Epithelial cell of esophagus (primary cell): ENCODE measurements around the gene SERBP1.

Experiments used
- DNase-seq: peaks from one replicate; pipeline ENCODE4 v3.0.0; 2010; ENCODE audit warnings: low read depth
- H3K4me3 ChIP-seq: 2 replicates; pipeline ENCODE4 v1.5.1; 2011; ENCODE audit warnings: mild to moderate bottlenecking, low read length, control low read depth
- TF ChIP-seq, protein P1 (sequence below): IDR thresholded peaks from 2 replicates; pipeline ENCODE4 v1.5.1; 2011; ENCODE audit warnings: low read depth, mild to moderate bottlenecking, low read length, control low read depth, inconsistent platforms; ENCODE audit not compliant: insufficient read depth; ENCODE audit errors: missing control alignments

Gene SERBP1

DNA sequence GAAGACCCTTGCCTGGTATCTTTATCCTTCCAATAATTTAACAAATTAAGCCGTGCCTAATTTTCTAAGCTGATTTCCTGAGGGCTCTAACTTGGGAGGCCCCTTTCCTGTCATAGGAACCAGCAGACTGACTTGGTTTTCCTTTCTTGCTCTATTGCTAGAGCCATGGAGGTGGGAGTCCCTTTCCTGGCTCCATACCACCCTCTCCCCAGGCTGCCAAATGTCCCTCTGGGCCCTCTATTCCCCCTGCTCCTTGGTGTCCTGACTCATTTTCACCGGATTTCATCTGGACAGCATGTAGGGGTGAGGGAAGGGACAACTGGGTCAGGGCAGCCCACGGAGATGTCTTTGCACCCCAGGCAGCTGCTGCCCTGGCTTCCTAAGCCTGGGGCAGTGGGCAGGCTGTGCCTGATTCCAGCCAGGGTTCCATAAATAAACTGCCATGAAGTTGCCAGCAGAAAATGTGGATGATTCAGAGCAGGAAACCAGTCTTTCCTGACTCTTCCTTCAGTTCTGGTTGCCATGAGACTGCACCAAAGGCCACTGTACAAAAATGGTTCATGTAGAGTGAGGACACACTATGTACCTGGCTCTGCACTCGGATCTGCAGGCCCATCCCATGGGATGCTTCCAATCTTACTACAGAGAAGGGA, 38.0 kb upstream of the SERBP1 start:
- TF ChIP-seq, protein P1, sequence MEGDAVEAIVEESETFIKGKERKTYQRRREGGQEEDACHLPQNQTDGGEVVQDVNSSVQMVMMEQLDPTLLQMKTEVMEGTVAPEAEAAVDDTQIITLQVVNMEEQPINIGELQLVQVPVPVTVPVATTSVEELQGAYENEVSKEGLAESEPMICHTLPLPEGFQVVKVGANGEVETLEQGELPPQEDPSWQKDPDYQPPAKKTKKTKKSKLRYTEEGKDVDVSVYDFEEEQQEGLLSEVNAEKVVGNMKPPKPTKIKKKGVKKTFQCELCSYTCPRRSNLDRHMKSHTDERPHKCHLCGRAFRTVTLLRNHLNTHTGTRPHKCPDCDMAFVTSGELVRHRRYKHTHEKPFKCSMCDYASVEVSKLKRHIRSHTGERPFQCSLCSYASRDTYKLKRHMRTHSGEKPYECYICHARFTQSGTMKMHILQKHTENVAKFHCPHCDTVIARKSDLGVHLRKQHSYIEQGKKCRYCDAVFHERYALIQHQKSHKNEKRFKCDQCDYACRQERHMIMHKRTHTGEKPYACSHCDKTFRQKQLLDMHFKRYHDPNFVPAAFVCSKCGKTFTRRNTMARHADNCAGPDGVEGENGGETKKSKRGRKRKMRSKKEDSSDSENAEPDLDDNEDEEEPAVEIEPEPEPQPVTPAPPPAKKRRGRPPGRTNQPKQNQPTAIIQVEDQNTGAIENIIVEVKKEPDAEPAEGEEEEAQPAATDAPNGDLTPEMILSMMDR, result no peak
- peak; percentile 86 for DNase-seq
- H3K4me3 ChIP-seq, result no peak overlapping the region

GRCh38 chr1:67465375-67465774, 35.2 kb upstream of the SERBP1 start:
- DNase-seq, result peak; percentile 14
- no peak overlapping the region for H3K4me3 ChIP-seq
- TF ChIP-seq, protein P1, result no peak

- no peak for DNase-seq
- TF ChIP-seq, protein P1, result no peak
- H3K4me3 ChIP-seq, result no peak overlapping the region
These were observed 34.5 kb upstream of the SERBP1 start for GRCh38 chr1:67464746-67465145.

- no peak overlapping the region for H3K4me3 ChIP-seq
- TF ChIP-seq, protein P1, result no peak
- no peak for DNase-seq
These were observed 33.9 kb upstream of the SERBP1 start for GRCh38 chr1:67464058-67464457.

DNA sequence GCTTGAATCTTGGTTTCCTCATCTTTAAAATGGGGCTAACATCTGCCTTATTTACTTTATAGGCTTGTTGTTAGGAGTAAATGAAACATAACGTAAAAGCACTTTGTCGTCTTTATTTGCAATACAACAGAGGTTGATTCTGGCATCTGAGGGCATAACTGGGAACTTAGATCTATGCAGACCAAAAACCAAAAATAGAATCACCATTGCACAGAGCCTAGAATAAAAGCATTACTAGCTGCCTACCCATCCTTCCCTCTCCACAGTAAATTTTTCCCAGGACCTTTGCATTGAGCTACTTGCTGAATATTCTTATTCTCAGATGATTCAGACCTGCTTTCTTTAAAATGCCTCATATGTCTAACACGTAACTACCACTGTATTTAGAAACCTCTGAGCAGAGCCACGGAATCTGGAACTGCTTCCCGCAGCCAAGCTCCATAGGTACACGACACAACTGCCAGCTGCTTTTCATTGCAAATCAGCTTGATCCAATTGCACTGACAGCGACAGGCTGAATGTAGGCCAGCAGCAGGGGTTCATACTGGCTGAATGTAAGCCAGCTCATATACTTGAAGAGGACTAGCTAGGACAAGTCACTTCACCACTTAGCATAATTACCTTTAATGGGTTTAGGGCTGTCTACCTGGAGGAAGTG, 33.2 kb upstream of the SERBP1 start:
- peak; percentile 48 for DNase-seq
- H3K4me3 ChIP-seq, result no peak overlapping the region
- TF ChIP-seq, protein P1, result no peak

DNA sequence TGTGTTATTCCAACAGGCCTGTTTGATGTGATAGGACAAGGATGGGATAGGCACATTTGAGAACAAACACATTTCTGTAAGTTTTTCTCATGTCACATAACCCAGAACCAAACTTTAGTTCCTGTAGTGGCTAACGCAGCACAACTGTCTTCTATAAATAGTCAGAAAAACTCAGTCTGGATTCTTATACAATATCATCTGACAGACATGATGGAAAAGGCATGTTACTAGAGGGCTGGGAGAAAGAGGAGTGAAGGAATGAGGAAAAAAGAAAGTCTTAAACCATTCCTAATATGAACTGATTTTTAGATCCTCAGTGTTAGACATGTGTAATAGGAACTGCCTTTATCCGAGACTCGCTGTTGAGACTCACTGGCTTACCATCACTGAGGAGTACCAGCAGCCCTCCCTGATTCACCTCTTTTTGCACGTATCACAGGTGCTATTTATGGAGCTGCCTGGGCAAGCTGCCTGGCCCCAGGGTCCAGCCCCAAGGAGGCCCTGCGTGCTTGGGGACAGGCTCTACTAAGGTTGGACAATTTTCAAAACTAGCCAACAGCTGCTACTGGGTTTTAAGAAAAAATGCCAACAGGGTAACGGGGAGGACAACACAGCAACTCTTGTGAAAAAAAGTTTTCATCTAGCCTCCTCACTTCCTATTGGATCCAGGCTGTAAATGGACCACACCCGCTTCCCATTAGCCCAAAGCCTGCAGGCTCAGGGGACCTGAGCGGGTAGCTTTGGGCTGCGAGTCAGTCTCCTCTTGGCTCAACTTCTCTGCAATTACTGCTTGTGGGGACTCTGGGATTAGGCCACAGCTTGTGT, 30.7 kb upstream of the SERBP1 start:
- TF ChIP-seq, protein P1, result no peak
- peak; percentile 46 for DNase-seq

More for the DNA sequence above, 30.7 kb upstream of the SERBP1 start:
- no peak overlapping the region for H3K4me3 ChIP-seq
